NCI-H1436 treated with DMSO at 0.1 percent for 48 hours (cell line): ENCODE data around the gene IL18R1.

Experiments used
- DNase-seq: peaks from one replicate; lab custom pipeline; 2025; lab: John Stamatoyannopoulos, UW

The IL18R1 gene

GRCh38 chr2:102391565-102391964 is 36.0 kb downstream of the IL18R1 start:
- no peak for DNase-seq

- DNase-seq, result no peak
Measured at GRCh38 chr2:102392096-102392495, 36.5 kb downstream of the IL18R1 start.

- DNase-seq, result no peak
Measured at GRCh38 chr2:102392942-102393341, 37.3 kb downstream of the IL18R1 start.

- no peak for DNase-seq
Measured at GRCh38 chr2:102396012-102396411, 40.4 kb downstream of the IL18R1 start.

- no peak for DNase-seq
Measured at GRCh38 chr2:102397209-102397608, 41.6 kb downstream of the IL18R1 start.

- no peak for DNase-seq
Measured at GRCh38 chr2:102399499-102400141, 44.0 kb downstream of the IL18R1 start.

- DNase-seq, result no peak
Measured at GRCh38 chr2:102401456-102401855, 45.9 kb downstream of the IL18R1 start.

GRCh38 chr2:102401865-102402264 is 46.3 kb downstream of the IL18R1 start:
- DNase-seq, result no peak

- DNase-seq, result no peak
Measured at GRCh38 chr2:102410952-102411351, 55.4 kb downstream of the IL18R1 start.

GRCh38 chr2:102412199-102412598 is 56.6 kb downstream of the IL18R1 start:
- no peak for DNase-seq

- DNase-seq, result no peak
Measured at GRCh38 chr2:102417946-102418345, 62.4 kb downstream of the IL18R1 start.

GRCh38 chr2:102418421-102418961 is 62.9 kb downstream of the IL18R1 start:
- no peak for DNase-seq

- no peak for DNase-seq
Measured at GRCh38 chr2:102420290-102420689, 64.7 kb downstream of the IL18R1 start.

GRCh38 chr2:102421890-102422759 is 66.5 kb downstream of the IL18R1 start:
- DNase-seq, result no peak

- DNase-seq, result no peak
Measured at GRCh38 chr2:102422910-102423309, 67.3 kb downstream of the IL18R1 start, which contains the start of gene IL18RAP. TSS of gene IL18RAP (plus strand) at chr2:102423160. CDS start at chr2:102423278, 118 bp downstream.

- no peak for DNase-seq
Measured at GRCh38 chr2:102423368-102423767, 67.8 kb downstream of the IL18R1 start.

GRCh38 chr2:102424754-102425153 is 69.2 kb downstream of the IL18R1 start:
- no peak for DNase-seq

- no peak for DNase-seq
Measured at GRCh38 chr2:102425441-102426132, 70.0 kb downstream of the IL18R1 start.

GRCh38 chr2:102427249-102427648 is 71.7 kb downstream of the IL18R1 start:
- no peak for DNase-seq

GRCh38 chr2:102428573-102428972 is 73.0 kb downstream of the IL18R1 start:
- no peak for DNase-seq

- no peak for DNase-seq
Measured at GRCh38 chr2:102432386-102432785, 76.8 kb downstream of the IL18R1 start.

GRCh38 chr2:102433973-102434654 is 78.5 kb downstream of the IL18R1 start:
- no peak for DNase-seq
